GM12892 (cell line): Measurements from ENCODE around the gene TBX2.

Experiments used
- POLR2A ChIP-seq: IDR thresholded peaks from 2 replicates; pipeline ENCODE4 v1.6.1; 2011; ENCODE audit warnings: low read depth, low read length, control low read depth
- POLR2AphosphoS5 ChIP-seq: IDR thresholded peaks from 2 replicates; pipeline ENCODE4 v1.6.1; 2011; ENCODE audit warnings: low read depth, low read length, control low read depth

DNA sequence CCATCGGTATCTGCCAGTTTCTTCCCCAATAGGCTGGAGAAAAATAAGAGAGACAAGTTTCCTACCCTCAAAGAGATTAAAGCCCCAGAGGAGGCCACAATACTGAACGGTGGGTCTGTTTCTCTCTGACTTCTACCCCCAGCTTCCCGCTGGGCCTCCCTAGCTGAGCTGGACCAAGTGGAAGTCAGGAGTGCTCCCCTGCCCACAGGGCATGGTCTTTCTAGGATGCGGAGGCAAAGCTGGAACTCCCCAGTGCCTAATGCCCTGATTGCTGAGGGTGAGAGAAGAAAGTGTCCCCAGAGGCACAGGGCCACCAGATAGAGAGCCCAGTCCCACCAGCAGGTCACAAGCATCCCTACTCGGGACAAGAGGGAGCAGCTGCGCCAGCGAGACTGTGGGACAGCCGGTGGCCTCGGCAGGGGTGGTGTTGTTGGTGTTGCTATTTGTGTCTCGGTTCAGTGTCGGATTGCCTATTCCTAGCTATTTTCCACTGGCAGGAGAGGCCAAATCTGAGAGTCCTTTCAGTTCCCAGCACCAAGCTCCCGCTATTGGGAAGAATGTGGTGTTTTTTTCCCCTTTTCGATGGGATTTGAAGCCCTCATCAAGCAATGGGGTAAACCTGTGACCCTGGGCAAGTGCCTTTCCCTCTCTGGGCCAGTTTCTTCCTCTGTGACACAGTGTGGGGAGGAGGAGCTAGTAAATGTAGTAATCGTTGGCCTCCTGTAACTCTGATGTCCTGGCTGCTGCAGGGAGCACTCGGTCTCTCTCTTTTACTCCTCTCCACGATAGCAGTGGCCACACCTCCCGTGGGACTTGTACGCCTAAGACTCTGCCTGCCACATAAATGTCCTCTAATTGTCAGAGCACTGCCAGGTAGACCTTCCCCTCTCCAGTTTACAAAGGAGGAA is 22.5 kb upstream of the TBX2 start:
- TF ChIP-seq POLR2A: no peak
- no peak for TF ChIP-seq POLR2AphosphoS5
